Measurements from ENCODE around the gene CR2.

Gene CR2

GRCh38 chr1:207461649-207462048 lies 7.5 kb downstream of the CR2 start:
- Histone ChIP-seq H3K27me3 (ENCODE audit: insufficient read depth, low read length) (peaks cover 3% of the 10 kb centered on the region; the same call in 1 of the 2 replicates), H3K4me1 (ENCODE audit: insufficient read depth, low read length, severe bottlenecking) (no peaks in the 10 kb centered on the region), H2AFZ (ENCODE audit: low read length) (no peak overlapping the region), H3K4me3 (ENCODE audit: low read depth, low read length, poor library complexity, severe bottlenecking) (no peak overlapping the region), H3K9ac (ENCODE audit: low read length) (no peak overlapping the region), H3K9me3 (ENCODE audit: low read length) (no peaks in the 10 kb centered on the region), H3K36me3 (ENCODE audit: insufficient read depth, low read length) (no peaks in the 10 kb centered on the region), H3K79me2 (ENCODE audit: insufficient read depth, low read length) (no peaks in the 10 kb centered on the region), H3F3A (ENCODE audit: insufficient read depth, low read length) (no peaks in the 10 kb centered on the region), H3K4me2 (ENCODE audit: low read length) (no peak overlapping the region), H3K27ac (ENCODE audit: low read depth, low read length, poor library complexity, severe bottlenecking) (no peak overlapping the region), H4K20me1 (ENCODE audit: insufficient read depth, low read length) (no peaks in the 10 kb centered on the region), H3K9me2 (ENCODE audit: low read depth, low read length) (no peaks in the 10 kb centered on the region)
- TF ChIP-seq CTCF (IDR thresholded peaks at IDR 0.05; ENCODE audit: low read length) (no peak), EZH2 (IDR thresholded peaks at IDR 0.05; ENCODE audit: borderline replicate concordance, low read length) (no peak)

DNA sequence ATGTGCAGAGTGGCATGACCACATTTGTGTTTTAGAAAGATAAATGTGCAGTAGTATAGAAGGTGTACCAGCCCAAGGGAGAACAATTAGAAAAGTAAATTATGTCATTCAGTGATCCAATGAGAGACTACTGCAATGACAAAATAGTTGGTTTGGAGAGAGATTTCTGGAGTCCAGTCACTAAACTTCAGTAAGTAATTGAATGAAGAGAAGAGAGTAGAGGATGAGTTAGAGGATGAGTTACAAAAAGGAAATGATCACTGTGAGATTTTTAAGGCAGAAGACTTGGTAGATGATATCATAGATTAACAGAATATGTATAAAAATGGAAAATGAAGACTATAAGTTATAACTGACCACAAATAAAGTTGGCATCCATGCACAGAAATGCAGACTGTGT lies 8.4 kb downstream of the CR2 start:
- Histone ChIP-seq H3K36me3 (ENCODE audit: insufficient read depth, low read length) (no peaks in the 10 kb centered on the region), H4K20me1 (ENCODE audit: insufficient read depth, low read length) (no peaks in the 10 kb centered on the region), H2AFZ (ENCODE audit: low read length) (no peak overlapping the region), H3K9ac (ENCODE audit: low read length) (no peak overlapping the region), H3K27me3 (ENCODE audit: insufficient read depth, low read length) (peaks cover 3% of the 10 kb centered on the region; the same call in 1 of the 2 replicates), H3K9me3 (ENCODE audit: low read length) (no peaks in the 10 kb centered on the region), H3K79me2 (ENCODE audit: insufficient read depth, low read length) (no peaks in the 10 kb centered on the region), H3K27ac (ENCODE audit: low read depth, low read length, poor library complexity, severe bottlenecking) (no peak overlapping the region), H3K4me3 (ENCODE audit: low read depth, low read length, poor library complexity, severe bottlenecking) (no peak overlapping the region), H3K4me1 (ENCODE audit: insufficient read depth, low read length, severe bottlenecking) (no peaks in the 10 kb centered on the region), H3K9me2 (ENCODE audit: low read depth, low read length) (no peaks in the 10 kb centered on the region), H3F3A (ENCODE audit: insufficient read depth, low read length) (no peaks in the 10 kb centered on the region), H3K4me2 (ENCODE audit: low read length) (no peak overlapping the region)
- TF ChIP-seq EZH2 (IDR thresholded peaks at IDR 0.05; ENCODE audit: borderline replicate concordance, low read length): no peak

GRCh38 chr1:207463021-207463420 lies 8.9 kb downstream of the CR2 start:
- no peaks in the 10 kb centered on the region for H4K20me1 ChIP-seq (ENCODE audit: insufficient read depth, low read length)
- H3K79me2 ChIP-seq (ENCODE audit: insufficient read depth, low read length): no peaks in the 10 kb centered on the region
- no peak overlapping the region for H2AFZ ChIP-seq (ENCODE audit: low read length)
- H3K9me2 ChIP-seq (ENCODE audit: low read depth, low read length): no peaks in the 10 kb centered on the region
- H3F3A ChIP-seq (ENCODE audit: insufficient read depth, low read length): no peaks in the 10 kb centered on the region
- H3K27me3 ChIP-seq (ENCODE audit: insufficient read depth, low read length): peaks cover 3% of the 10 kb centered on the region; the same call in 1 of the 2 replicates
- H3K36me3 ChIP-seq (ENCODE audit: insufficient read depth, low read length): no peaks in the 10 kb centered on the region
- no peak overlapping the region for H3K9ac ChIP-seq (ENCODE audit: low read length)
- no peak overlapping the region for H3K4me2 ChIP-seq (ENCODE audit: low read length)
- TF ChIP-seq CTCF (IDR thresholded peaks at IDR 0.05; ENCODE audit: low read length): no peak
- no peak for TF ChIP-seq EZH2 (IDR thresholded peaks at IDR 0.05; ENCODE audit: borderline replicate concordance, low read length)
- H3K4me1 ChIP-seq (ENCODE audit: insufficient read depth, low read length, severe bottlenecking): no peaks in the 10 kb centered on the region
- H3K9me3 ChIP-seq (ENCODE audit: low read length): no peaks in the 10 kb centered on the region
- no peak overlapping the region for H3K4me3 ChIP-seq (ENCODE audit: low read depth, low read length, poor library complexity, severe bottlenecking)
- no peak overlapping the region for H3K27ac ChIP-seq (ENCODE audit: low read depth, low read length, poor library complexity, severe bottlenecking)

DNA sequence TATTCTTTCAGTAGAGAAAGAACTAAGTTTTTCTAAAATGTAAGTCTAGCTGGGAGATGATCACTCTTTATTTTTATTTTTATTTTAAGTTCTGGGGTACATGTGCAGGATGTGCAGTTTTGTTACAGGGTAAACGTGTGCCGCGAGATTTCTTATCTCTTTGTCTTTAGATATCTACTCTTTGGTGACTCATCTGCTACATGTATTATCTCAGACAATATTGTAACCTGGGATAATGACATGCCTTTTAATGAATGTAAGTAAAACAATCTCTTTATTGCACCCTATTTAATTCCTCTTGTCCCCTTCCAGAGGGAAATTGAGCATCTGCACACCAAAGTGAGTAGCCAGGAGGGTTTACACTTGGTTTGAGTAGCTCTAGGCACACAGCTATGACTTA lies 9.4 kb downstream of the CR2 start:
- TF ChIP-seq EZH2 (IDR thresholded peaks at IDR 0.05; ENCODE audit: borderline replicate concordance, low read length) (no peak), CTCF (IDR thresholded peaks at IDR 0.05; ENCODE audit: low read length) (no peak)
- no peak overlapping the region for H3K4me2 ChIP-seq (ENCODE audit: low read length)
- no peaks in the 10 kb centered on the region for H3K9me2 ChIP-seq (ENCODE audit: low read depth, low read length)
- H3K9ac ChIP-seq (ENCODE audit: low read length): no peak overlapping the region
- H3K79me2 ChIP-seq (ENCODE audit: insufficient read depth, low read length): no peaks in the 10 kb centered on the region
- no peak overlapping the region for H3K4me3 ChIP-seq (ENCODE audit: low read depth, low read length, poor library complexity, severe bottlenecking)
- no peaks in the 10 kb centered on the region for H4K20me1 ChIP-seq (ENCODE audit: insufficient read depth, low read length)
- H3F3A ChIP-seq (ENCODE audit: insufficient read depth, low read length): no peaks in the 10 kb centered on the region
- no peaks in the 10 kb centered on the region for H3K4me1 ChIP-seq (ENCODE audit: insufficient read depth, low read length, severe bottlenecking)
- no peaks in the 10 kb centered on the region for H3K9me3 ChIP-seq (ENCODE audit: low read length)
- peaks cover 3% of the 10 kb centered on the region; the same call in 1 of the 2 replicates for H3K27me3 ChIP-seq (ENCODE audit: insufficient read depth, low read length)
- H3K36me3 ChIP-seq (ENCODE audit: insufficient read depth, low read length): no peaks in the 10 kb centered on the region
- H2AFZ ChIP-seq (ENCODE audit: low read length): no peak overlapping the region
- no peak overlapping the region for H3K27ac ChIP-seq (ENCODE audit: low read depth, low read length, poor library complexity, severe bottlenecking)
